Right ventricle myocardium inferior (tissue), 1 donor: ENCODE measurements around the gene KASH5. TPM values are rescaled to one million over a fixed set of nuclear protein-coding genes. Genes with fewer than 3 reads are reported as not detected.
A peak's percentile ranks its signal among the peaks of the same experiment; 100 is the strongest.
"Not testable (repeated sequence)": the region's sequence is repeated elsewhere in the genome, so short reads cannot be mapped to it uniquely, and the experiment has no call there.

Experiments used
- ATAC-seq: fragments of 200-7000 bp; cut with Tn5 transposase; one replicate; pipeline ENCODE4 v1.9.1; 2020; ENCODE audit warnings: mild to moderate bottlenecking, moderate library complexity
- DNase-seq: peaks from one replicate; pipeline ENCODE4 v3.0.0; 2021; ENCODE audit errors: missing footprints
- intact Hi-C: fragments of 100-400 bp; cut with DNase I; formaldehyde crosslinking; loops from one replicate; pipeline ENCODE4 v1.11.0; 2022
- total RNA-seq: library from RNA; stranded (reverse); fragmentation: NEBNext Ultra II Directional; extraction: Animal tissue kit (Norgen Biotek cat#: 25700); gene quantifications from one replicate; pipeline ENCODE4 v1.2.1, GENCODE V29; 2021
- donor health status: DM: no; HTN: yes; CAD: no; lungs with severe emphysema.

KASH5 gene
- total RNA-seq, 1 donor from 2014 or later, result not detected

DNA sequence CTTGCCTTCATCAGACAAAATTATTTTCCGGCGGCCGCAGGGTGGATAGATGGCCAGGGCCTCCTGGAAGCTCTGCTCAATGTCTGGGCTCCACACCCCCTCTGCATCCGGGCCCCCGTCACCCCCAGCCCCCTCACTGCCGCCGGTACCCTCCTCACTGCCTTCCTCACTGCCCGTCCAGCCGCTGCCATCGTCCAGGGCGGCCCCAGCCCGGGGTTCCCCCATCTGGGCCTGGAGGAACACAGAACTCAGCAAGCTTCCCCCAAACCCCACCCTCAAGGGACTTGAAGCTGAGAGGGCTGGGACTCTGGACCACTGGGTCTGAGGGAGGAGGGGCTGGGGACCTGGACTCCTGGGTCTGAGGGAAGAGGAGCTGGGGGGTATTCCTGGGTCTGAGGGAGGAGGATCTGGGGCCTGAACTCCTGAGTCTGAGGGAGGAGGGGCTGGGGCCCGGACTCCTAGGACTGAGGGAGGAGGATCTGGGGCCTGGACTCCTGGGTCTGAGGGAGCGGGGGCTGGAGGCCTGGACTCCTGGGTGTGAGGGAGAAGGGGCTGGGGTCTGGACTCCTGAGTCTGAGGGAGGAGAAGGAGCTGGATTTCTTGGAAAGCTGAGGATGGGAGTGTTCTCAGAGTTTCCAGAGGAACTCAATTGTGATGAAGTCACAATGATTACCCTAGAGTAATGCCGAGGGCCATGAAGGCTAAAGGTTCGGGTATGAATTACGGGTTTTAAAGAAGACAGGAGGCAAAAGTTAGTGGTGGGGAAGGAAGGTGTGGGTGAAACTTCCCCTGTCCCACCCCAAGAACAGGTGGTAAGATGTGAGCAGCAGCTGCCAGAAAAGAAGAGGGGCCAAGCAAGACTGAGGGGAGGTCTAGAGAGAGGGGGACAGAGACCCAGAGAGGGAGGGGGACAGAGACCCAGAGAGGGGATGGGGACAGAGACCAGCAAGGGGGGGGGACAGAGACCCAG, 27.9 kb upstream of the KASH5 start:
- intact Hi-C loops, result no loop called here
- ATAC-seq, result no peak
- DNase-seq, result no peak

- peak; percentile 49 for ATAC-seq
- DNase-seq, result peak; percentile 81
- intact Hi-C loops, result no loop called here
Measured at GRCh38 chr19:49361438-49362047, 26.5 kb upstream of the KASH5 start.

- DNase-seq (peak; percentile 87), ATAC-seq (peak; percentile 55)
- intact Hi-C loops, result no loop called here
Measured at GRCh38 chr19:49362048-49362928, 25.8 kb upstream of the KASH5 start, which contains the start of gene TEAD2. TSS of gene TEAD2 (minus strand) at chr19:49362416. CDS start at chr19:49360075, 2,341 bp downstream.

GRCh38 chr19:49362929-49363267, 25.2 kb upstream of the KASH5 start:
- DNase-seq (no peak), ATAC-seq (peak; percentile 2)
- intact Hi-C loops, result loop anchor here (1.0 kb wide), 1 partner anchor 79 kb away; no protein-coding TSS in a partner anchor

DNA sequence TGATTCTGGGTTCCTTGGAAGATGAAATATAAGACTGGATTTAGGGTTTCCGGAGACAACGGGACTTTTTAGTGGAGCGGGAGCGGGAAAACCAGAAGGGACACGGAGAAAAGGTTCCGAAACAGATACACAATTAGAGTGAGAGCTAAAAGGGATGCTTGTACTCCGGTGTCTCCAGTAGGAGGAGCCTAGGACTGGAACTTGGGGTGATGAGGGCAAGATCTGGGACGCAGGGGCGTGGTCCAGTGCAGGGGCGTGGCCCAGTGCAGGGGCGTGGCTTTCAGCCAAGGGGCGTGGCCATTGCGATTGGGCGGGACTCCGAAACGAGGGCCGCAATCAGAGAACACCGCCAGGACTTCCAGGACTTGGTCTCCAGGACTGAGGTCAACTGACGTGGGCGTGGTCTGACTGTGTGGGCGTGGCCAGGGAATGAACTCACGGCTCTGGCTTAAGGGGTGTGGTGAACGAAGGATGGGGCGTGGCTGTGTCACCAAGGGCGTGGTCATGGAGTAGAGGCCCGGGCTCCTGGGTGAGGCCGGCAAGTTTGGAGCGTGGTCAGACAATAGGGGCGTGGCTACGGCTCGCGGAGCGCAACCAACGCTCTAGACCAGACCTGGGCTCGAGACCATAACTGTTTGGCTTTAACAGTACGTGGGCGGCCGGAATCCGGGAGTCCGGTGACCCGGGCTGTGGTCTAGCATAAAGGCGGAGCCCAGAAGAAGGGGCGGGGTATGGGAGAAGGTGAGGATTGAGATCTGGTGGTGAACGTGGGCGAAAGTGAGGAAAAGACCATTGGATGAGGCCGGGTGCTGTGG, 24.6 kb upstream of the KASH5 start, which contains the start of gene DKKL1:
Gene DKKL1 (plus strand): TSS at position 610 of the 815 bp plus-strand sequence. CDS start 122 bp downstream, at position 732.
- DNase-seq (peak; percentile 98), ATAC-seq (peak; percentile 94)
- intact Hi-C loops, result loop anchor here (1.0 kb wide), 1 partner anchor 79 kb away; no protein-coding TSS in a partner anchor

DNA sequence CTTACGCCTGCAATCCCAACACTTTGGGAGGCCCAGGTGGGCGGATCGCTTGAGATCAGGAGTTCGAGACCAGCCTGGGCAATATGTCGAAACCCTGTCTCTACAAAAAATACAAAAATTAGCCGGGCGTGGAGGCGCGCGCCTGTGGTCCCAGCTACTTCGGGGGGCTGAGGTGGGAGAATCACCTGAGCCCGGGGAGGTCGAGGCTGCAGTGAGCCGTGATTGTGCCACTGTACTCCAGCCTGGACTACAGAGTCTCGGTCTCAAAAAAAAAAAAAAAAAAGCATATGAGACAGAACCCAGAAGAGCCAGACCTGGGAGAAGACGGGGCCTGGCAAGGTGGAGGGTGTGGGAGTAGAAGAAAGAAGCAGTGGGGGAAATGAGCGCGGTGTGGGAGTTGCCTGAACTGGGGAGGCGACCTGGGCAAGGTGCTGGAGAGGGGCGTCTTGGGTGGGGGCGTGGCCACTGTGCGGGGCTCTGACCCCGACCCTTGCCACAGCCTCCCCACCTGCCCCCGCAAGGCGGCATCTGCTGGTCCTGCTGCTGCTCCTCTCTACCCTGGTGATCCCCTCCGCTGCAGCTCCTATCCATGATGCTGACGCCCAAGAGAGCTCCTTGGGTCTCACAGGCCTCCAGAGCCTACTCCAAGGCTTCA, 23.8 kb upstream of the KASH5 start:
- intact Hi-C loops, result no loop called here
- DNase-seq (no peak), ATAC-seq (no peak)

GRCh38 chr19:49366110-49366509, 21.9 kb upstream of the KASH5 start:
- intact Hi-C loops, result no loop called here
- no peak for DNase-seq
- no peak for ATAC-seq

- no peak for DNase-seq
- ATAC-seq, result no peak
- intact Hi-C loops, result no loop called here
Measured at GRCh38 chr19:49368711-49369358, 19.2 kb upstream of the KASH5 start.

DNA sequence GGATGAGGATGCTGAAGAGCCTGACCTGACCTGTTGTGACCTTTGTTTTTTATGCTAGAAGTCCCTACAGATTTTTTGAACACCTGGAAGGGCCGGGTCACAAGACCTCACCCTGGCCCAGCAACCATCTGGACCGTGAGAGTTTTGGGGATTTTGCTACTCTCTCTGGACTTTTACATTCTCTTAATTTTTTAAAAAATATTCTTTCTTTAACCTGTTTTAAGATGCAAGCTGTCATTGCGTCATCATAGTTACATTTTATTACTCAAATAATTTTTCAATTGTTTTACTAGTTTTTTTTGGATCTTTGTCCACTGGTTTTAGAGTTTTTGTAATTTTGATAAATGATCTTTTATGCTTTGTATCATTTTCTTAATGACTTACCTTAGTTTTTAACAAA, 16.9 kb upstream of the KASH5 start:
- no peak for DNase-seq
- no peak for ATAC-seq
- intact Hi-C loops, result no loop called here

DNA sequence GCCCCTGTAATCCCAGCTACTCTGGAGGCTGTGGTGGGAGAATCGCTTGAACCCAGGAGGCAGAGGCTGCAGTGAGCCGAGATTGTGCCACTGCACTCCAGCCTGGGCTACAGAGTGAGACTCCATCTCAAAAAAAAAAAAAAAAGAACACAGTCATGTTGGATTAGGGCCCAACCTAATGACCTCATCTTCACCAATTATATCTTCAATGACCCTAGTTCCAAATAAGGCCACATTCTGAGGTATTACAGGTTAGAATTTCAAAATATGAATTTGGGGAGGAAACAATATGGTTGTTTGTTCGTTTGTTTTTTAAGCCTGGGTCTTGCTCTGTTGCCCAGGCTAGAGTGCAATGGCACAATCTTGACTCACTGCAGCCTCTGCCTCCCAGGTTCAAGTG, 14.9 kb upstream of the KASH5 start:
- ATAC-seq, DNase-seq, intact Hi-C loops: not testable (repeated sequence)

- no peak for ATAC-seq
- intact Hi-C loops, result no loop called here
- DNase-seq, result no peak
Measured at GRCh38 chr19:49374665-49375434, 13.2 kb upstream of the KASH5 start.

DNA sequence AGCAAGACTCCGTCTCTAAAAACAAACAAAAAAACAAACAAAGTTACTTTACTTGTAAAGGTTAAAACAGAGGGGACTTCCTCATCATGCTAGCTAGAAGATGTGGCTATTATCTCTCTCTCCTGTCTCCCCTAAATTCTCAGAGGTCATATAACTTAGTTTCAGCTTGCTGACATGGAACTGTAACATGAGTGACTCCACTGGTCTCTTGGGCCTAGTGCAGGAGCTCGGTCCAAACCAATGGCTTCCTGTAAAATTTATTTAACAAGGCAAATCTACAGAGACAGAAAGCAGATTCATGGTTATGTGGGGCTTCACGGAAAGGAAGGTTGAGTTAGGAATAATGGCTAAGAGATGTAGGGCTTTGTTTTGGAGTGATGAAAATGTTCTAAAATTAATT, 9.5 kb upstream of the KASH5 start:
- no peak for DNase-seq
- intact Hi-C loops, result no loop called here
- ATAC-seq, result no peak

- ATAC-seq (no peak), DNase-seq (no peak)
- intact Hi-C loops, result no loop called here
Measured at GRCh38 chr19:49380391-49380790, 7.7 kb upstream of the KASH5 start.

GRCh38 chr19:49382639-49383038, 5.4 kb upstream of the KASH5 start:
- ATAC-seq, result no peak
- DNase-seq, result no peak
- intact Hi-C loops, result no loop called here

DNA sequence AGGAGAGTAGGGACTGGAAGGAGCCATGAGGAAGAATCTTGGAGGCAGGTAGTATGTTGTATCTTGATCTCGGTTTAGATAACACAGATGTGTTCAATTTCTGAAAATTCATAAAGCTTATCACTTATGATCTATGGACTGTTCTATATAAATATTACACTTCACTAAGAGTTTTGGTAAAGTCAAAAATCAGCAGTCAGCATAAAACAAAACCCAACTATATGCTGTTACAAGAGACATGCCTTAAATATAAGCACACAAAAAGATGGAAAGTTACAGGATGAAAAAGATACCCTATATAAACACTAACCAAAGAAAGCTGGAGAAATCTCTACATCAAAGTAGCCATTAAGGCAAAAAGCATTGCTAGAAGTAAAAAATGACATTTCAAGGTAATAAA, 4.5 kb upstream of the KASH5 start:
- intact Hi-C loops, result no loop called here
- DNase-seq, result no peak
- ATAC-seq, result no peak

DNA sequence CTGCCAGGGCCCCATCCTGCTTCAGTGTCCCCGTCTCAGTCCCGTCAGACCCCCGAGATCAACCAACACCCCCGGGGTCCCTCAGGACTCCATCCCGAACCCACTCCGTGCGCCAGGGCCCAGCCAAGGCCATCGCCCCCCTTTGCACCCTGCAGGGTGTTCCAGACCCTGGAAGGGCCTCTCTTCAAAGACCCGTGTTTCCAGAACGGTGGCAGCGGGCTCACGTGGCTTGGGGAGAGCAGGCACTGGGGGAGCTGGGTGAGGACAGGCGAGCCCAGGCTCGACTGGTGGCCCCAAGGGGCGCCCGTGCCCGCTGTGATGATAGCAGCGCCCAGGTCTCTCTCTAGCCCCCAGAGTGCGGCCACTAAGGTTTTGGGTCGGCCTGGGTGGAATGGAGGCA, 1.4 kb downstream of the KASH5 start:
- ATAC-seq, result no peak
- intact Hi-C loops, result no loop called here
- no peak for DNase-seq
